Measurements from ENCODE around the gene LRCH3. TPM values are rescaled to one million over a fixed set of nuclear protein-coding genes. Genes with fewer than 3 reads are reported as not detected.

The LRCH3 gene
- total and polyA plus RNA-seq, 2 of the 13 experiments (the other 11 are each of a cell fraction or from before 2014, with no cell fraction given): 25.5 to 103 TPM

DNA sequence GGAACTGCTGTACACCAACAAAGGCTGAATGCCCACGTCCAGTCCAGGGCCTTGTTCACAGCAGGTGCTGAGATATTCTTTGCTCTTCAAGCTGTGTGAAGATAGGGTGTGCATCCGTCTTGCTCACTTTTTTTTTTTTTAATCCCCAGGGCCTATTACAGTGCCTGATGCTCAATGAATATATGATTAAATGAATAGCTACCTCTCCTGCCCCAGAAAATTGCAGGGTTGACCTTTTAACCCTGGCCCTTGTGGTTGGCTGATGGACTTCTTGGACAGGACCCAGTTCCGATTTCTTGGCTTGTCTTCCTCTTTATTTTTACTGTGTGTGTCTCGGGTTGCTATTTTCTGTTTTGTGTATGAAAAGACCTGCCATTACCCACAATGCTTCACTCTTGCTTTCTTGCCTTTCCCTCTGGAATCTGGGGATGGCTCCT lies 44.2 kb upstream of the LRCH3 start (continued):
- TF ChIP-seq, protein P1, sequence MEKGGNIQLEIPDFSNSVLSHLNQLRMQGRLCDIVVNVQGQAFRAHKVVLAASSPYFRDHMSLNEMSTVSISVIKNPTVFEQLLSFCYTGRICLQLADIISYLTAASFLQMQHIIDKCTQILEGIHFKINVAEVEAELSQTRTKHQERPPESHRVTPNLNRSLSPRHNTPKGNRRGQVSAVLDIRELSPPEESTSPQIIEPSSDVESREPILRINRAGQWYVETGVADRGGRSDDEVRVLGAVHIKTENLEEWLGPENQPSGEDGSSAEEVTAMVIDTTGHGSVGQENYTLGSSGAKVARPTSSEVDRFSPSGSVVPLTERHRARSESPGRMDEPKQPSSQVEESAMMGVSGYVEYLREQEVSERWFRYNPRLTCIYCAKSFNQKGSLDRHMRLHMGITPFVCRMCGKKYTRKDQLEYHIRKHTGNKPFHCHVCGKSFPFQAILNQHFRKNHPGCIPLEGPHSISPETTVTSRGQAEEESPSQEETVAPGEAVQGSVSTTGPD (CRISPR knock-in tag; IDR thresholded peaks at IDR 0.05): no peak
- TF ChIP-seq ZNF772 (CRISPR knock-in tag; IDR thresholded peaks at IDR 0.05) (no peak), KDM6A (CRISPR knock-in tag; IDR thresholded peaks at IDR 0.05; ENCODE audit: low read depth) (no peak), IRF2 (CRISPR knock-in tag; IDR thresholded peaks at IDR 0.05) (no peak), POLR2AphosphoS5 (IDR thresholded peaks at IDR 0.05; ENCODE audit: low read depth, low read length) (no peak), ZNF30 (CRISPR knock-in tag; IDR thresholded peaks at IDR 0.05) (no peak), ZNF160 (CRISPR knock-in tag; IDR thresholded peaks at IDR 0.05) (no peak), BRF2 (CRISPR knock-in tag; IDR thresholded peaks at IDR 0.05) (no peak), ZBTB38 (CRISPR knock-in tag; IDR thresholded peaks at IDR 0.05) (no peak)

- H2AFZ ChIP-seq (ENCODE audit: low read length): peak overlapping the region; percentile 56
- no peak for DNase-seq (ENCODE audit: low spot score)
- peaks cover 7% of the 10 kb centered on the region; the same call in 1 of the 2 replicates for H4K20me1 ChIP-seq (ENCODE audit: insufficient read depth, low read length)
- no peaks in the 10 kb centered on the region for H3K36me3 ChIP-seq (replicated peaks in 1 of 2; ENCODE audit: control insufficient read depth in 1 of 2, insufficient read depth in 2 of 2, low read length in 2 of 2)
- no TSS peak for BruUV-seq (replicated peaks)
- ChIA-PET POLR2A (no interaction called here), CTCF (ENCODE audit: low intra/inter-chr PET ratio, low total read pairs) (no interaction called here)
- in situ Hi-C loops (cut with HindIII; ENCODE audit: extremely low pct_ligation_motif_present, low pct_unique_long_range_greater_than_20kb) (no loop called here), intact Hi-C loops (cut with micrococcal nuclease; ENCODE audit: unreplicated experiment) (loop anchor here (2.0 kb wide), 1 partner anchor 54 kb away; no protein-coding TSS in a partner anchor)
- H3K4me2 ChIP-seq (ENCODE audit: low read depth, low read length): peak overlapping the region; percentile 85
- 11% methylated on average over 12 of the region's 12 CpGs for WGBS (ENCODE audit: low lambda C conversion rate)
- H3K79me2 ChIP-seq (ENCODE audit: insufficient read depth, low read length): peaks cover 17% of the 10 kb centered on the region
- H3K9me3 ChIP-seq (ENCODE audit: low read length): no peaks in the 10 kb centered on the region
- no peak for FAIRE-seq
- H3K4me1 ChIP-seq (ENCODE audit: insufficient read depth, low read length): peaks cover 37% of the 10 kb centered on the region
- no peak for ATAC-seq
- peaks cover 0 to 5% of the 10 kb centered on the region in 2 experiments; a peak in 1 of 5 replicates for H3K27me3 ChIP-seq (ENCODE audit: control insufficient read depth in 1 of 2, insufficient read depth in 2 of 2, low read length in 2 of 2)
- H3K4me3 ChIP-seq (replicated peaks in 1 of 3; ENCODE audit: insufficient read depth in 1 of 3, low read depth in 2 of 3, low read length in 3 of 3): peak overlapping the region; percentile 75 to 86 (median 77)
- no peak overlapping the region for H3K27ac ChIP-seq (ENCODE audit: extremely low read length, insufficient read depth, low read length)
- peak overlapping the region; percentile 20; the same call in 1 of the 2 replicates for H3K9ac ChIP-seq (ENCODE audit: insufficient read depth, low read depth, low read length)
- TF ChIP-seq ZNF225 (CRISPR knock-in tag; IDR thresholded peaks at IDR 0.05) (no peak), ZBTB4 (CRISPR knock-in tag; IDR thresholded peaks at IDR 0.05; ENCODE audit: borderline replicate concordance) (no peak), CREM (IDR thresholded peaks at IDR 0.05) (no peak), CREM (CRISPR knock-in tag; IDR thresholded peaks at IDR 0.05) (no peak), PHB2 (IDR thresholded peaks at IDR 0.05; ENCODE audit: partially characterized antibody) (no peak), TFAP4 (IDR thresholded peaks at IDR 0.05; ENCODE audit: borderline replicate concordance, low read depth) (no peak), SAP130 (CRISPR knock-in tag; IDR thresholded peaks at IDR 0.05; ENCODE audit: low read depth) (0 out of 2 replicates have a peak, but pooled peaks have one; percentile 3)
- TF ChIP-seq, protein P2, sequence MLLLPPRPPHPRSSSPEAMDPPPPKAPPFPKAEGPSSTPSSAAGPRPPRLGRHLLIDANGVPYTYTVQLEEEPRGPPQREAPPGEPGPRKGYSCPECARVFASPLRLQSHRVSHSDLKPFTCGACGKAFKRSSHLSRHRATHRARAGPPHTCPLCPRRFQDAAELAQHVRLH (CRISPR knock-in tag; IDR thresholded peaks at IDR 0.05; ENCODE audit: borderline replicate concordance, low read depth): no peak
Observed at GRCh38 chr3:197748597-197749314, 42.3 kb upstream of the LRCH3 start.
